OCI-LY7 (cell line): ENCODE measurements around the gene PRKD3. TPM values are rescaled to one million over a fixed set of nuclear protein-coding genes. Genes with fewer than 3 reads are reported as not detected.
A peak's percentile ranks its signal among the peaks of the same experiment; 100 is the strongest.

Experiments used
- BruUV-seq: library from RNA; stranded (reverse); fragments of 400-500 nt; replicated peaks from 2 replicates; lab custom pipeline; 2021; lab: Mats Ljungman, UMichigan
- CTCF ChIA-PET: fragments of 300-600 bp; sonication (Branson Sonifier 250); formaldehyde crosslinking; loops from one replicate; lab custom pipeline; 2022; ENCODE audit warnings: antibody characterized with exemption; ENCODE audit not compliant: unreplicated experiment; lab: Charles Lee
- POLR2A ChIA-PET: fragments of 300-600 bp; sonication (Branson Sonifier 250); formaldehyde crosslinking; loops from one replicate; lab custom pipeline; 2022; ENCODE audit warnings: antibody characterized with exemption; lab: Charles Lee
- DNase-seq: peaks from one replicate; pipeline ENCODE4 v3.0.0-alpha.2; 2015; ENCODE audit warnings: low spot score
- H2AFZ ChIP-seq: fragments of 200-600 bp; sonication (generic), shearing (Covaris generic); 2 replicates; pipeline ENCODE4 v1.6.1; 2014; ENCODE audit warnings: mild to moderate bottlenecking, antibody characterized with exemption, low read length, moderate library complexity
- H3K27ac ChIP-seq: fragments of 200-600 bp; sonication (generic); 2 replicates; pipeline ENCODE4 v1.5.1; 2014; ENCODE audit warnings: mixed run types, low read depth, mild to moderate bottlenecking, moderate library complexity, low read length, inconsistent platforms; ENCODE audit not compliant: poor library complexity, severe bottlenecking
- H3K36me3 ChIP-seq: fragments of 200-600 bp; sonication (generic); 2 replicates; pipeline ENCODE4 v1.6.1; 2014; ENCODE audit warnings: mild to moderate bottlenecking, antibody characterized with exemption, low read length, moderate library complexity, mixed read lengths; ENCODE audit not compliant: insufficient read depth
- H3K4me1 ChIP-seq: fragments of 200-600 bp; sonication (generic); 2 replicates; pipeline ENCODE4 v1.5.1; 2014; ENCODE audit warnings: mild to moderate bottlenecking, low read length; ENCODE audit not compliant: insufficient read depth, poor library complexity, severe bottlenecking
- H3K4me2 ChIP-seq: fragments of 200-600 bp; sonication (generic); 2 replicates; pipeline ENCODE4 v1.6.1; 2014; ENCODE audit warnings: mild to moderate bottlenecking, low read length
- H3K4me3 ChIP-seq: fragments of 200-600 bp; sonication (generic); 2 replicates; pipeline ENCODE4 v1.5.1; 2014; ENCODE audit warnings: mild to moderate bottlenecking, low read depth, low read length; ENCODE audit not compliant: poor library complexity, severe bottlenecking
- H3K79me2 ChIP-seq: fragments of 200-600 bp; sonication (generic); 2 replicates; pipeline ENCODE4 v1.6.1; 2016; ENCODE audit warnings: low read depth, mild to moderate bottlenecking, low read length, moderate library complexity, mixed read lengths; ENCODE audit not compliant: insufficient read depth
- H3K9me2 ChIP-seq: fragments of 200-600 bp; sonication (generic); 2 replicates; pipeline ENCODE4 v1.6.1; 2016; ENCODE audit warnings: mild to moderate bottlenecking, low read length, mixed read lengths; ENCODE audit not compliant: insufficient read depth
- H3K9me3 ChIP-seq: fragments of 200-600 bp; sonication (generic); 2 replicates; pipeline ENCODE4 v1.6.1; 2014; ENCODE audit warnings: mild to moderate bottlenecking, mixed run types, low read length, mixed read lengths
- H4K20me1 ChIP-seq: fragments of 200-600 bp; sonication (generic); 2 replicates; pipeline ENCODE4 v1.6.1; 2014; ENCODE audit warnings: mild to moderate bottlenecking, antibody characterized with exemption, low read length, moderate library complexity, mixed read lengths; ENCODE audit not compliant: insufficient read depth
- EZH2phosphoT487 ChIP-seq: fragments of 200-600 bp; sonication (generic); IDR thresholded peaks from 2 replicates; pipeline ENCODE4 v1.6.1; 2018; ENCODE audit warnings: low read depth, borderline replicate concordance, mild to moderate bottlenecking, mixed run types, antibody characterized with exemption, low read length, moderate library complexity, mixed read lengths
- intact Hi-C: fragments of 100-400 bp; cut with micrococcal nuclease; formaldehyde crosslinking; loops from one replicate; pipeline ENCODE4 v1.10.0; 2022; ENCODE audit not compliant: unreplicated experiment
- total RNA-seq, 2 experiments: library from RNA; depleted of rRNA in 1 of 2; stranded (reverse); fragments of >200 nt in 1 of 2; shearing (Covaris generic) in 1 of 2; gene quantifications; 2 replicates each; pipeline ENCODE4 v1.2.3, GENCODE V29; 2014 to 2022
- TF ChIP-seq, protein P1 (sequence below): fragments of 200-600 bp; sonication (generic); conservative IDR thresholded peaks from 2 replicates; pipeline ENCODE4 v1.5.1; 2014; ENCODE audit warnings: mild to moderate bottlenecking, antibody characterized with exemption, low read length, moderate library complexity, mixed read lengths

The PRKD3 gene
- total RNA-seq, 2 experiments from 2014 or later: 74.3 to 174 TPM

DNA sequence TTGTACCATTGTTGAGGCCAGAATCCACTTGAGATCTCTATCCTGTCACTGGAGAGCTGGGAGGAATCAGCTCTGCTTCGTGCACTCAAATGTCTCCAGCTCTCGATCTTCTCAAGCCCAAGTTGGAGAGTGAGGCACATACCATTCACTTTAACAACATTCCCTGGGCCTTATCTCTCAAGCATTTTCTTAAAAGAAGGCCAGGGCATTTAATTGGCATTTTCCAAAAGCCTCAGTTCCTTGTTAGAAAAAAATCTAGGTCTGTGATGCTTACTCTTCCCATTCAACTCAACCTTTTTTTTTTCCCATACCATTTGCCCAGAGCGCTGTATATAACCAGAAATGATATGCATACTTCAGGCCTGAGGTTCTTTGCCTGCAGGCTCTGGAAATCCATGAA is 29.9 kb upstream of the PRKD3 start:
- Histone ChIP-seq H2AFZ (no peak overlapping the region), H3K9me2 (no peaks in the 10 kb centered on the region), H3K27ac (peak overlapping the region; percentile 16), H3K4me1 (peaks cover 73% of the 10 kb centered on the region), H3K36me3 (no peaks in the 10 kb centered on the region), H3K9me3 (no peaks in the 10 kb centered on the region), H3K79me2 (no peaks in the 10 kb centered on the region), H4K20me1 (no peaks in the 10 kb centered on the region), H3K4me2 (peak overlapping the region; percentile 70; the same call in 1 of the 2 replicates), H3K4me3 (no peak overlapping the region)
- intact Hi-C loops: loop anchor here (2.0 kb wide), 1 partner anchor 22 kb away; no protein-coding TSS in a partner anchor
- ChIA-PET POLR2A (interaction anchor here (0.5 to 10.2 kb wide), 8 partner anchors 8 to 55 kb away, joined by 3 to 210 read pairs (median 4); partner anchors contain the start of gene PRKD3), CTCF (no interaction called here)
- BruUV-seq: no TSS peak
- TF ChIP-seq EZH2phosphoT487: no peak
- TF ChIP-seq, protein P1, sequence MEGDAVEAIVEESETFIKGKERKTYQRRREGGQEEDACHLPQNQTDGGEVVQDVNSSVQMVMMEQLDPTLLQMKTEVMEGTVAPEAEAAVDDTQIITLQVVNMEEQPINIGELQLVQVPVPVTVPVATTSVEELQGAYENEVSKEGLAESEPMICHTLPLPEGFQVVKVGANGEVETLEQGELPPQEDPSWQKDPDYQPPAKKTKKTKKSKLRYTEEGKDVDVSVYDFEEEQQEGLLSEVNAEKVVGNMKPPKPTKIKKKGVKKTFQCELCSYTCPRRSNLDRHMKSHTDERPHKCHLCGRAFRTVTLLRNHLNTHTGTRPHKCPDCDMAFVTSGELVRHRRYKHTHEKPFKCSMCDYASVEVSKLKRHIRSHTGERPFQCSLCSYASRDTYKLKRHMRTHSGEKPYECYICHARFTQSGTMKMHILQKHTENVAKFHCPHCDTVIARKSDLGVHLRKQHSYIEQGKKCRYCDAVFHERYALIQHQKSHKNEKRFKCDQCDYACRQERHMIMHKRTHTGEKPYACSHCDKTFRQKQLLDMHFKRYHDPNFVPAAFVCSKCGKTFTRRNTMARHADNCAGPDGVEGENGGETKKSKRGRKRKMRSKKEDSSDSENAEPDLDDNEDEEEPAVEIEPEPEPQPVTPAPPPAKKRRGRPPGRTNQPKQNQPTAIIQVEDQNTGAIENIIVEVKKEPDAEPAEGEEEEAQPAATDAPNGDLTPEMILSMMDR: no peak
- DNase-seq: no peak

DNA sequence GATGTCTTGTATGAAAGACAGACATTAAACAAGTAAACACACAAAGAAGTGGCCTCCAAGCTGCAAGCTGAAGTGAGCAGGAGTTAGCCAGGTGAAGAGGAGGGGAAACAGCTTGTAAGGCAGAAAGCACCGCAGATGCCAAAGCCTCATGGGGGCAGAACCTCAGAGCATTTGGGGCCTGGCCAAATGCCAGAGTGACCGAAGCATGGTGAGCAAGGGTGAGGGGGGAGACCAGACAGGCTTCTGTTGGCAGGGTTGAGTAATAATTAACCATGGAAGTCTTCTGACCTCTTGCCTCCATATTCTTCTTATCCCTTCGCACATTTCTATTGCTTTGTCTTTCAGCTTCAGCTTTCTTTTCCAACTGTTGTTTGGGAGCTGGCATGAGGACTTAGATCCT is 25.4 kb upstream of the PRKD3 start:
- TF ChIP-seq EZH2phosphoT487: no peak
- TF ChIP-seq, protein P1: no peak
- POLR2A ChIA-PET: interaction anchor here (0.6 to 10.2 kb wide), 15 partner anchors 8 to 304 kb away, joined by 3 to 210 read pairs (median 8); partner anchors contain the start of gene PRKD3

DNA sequence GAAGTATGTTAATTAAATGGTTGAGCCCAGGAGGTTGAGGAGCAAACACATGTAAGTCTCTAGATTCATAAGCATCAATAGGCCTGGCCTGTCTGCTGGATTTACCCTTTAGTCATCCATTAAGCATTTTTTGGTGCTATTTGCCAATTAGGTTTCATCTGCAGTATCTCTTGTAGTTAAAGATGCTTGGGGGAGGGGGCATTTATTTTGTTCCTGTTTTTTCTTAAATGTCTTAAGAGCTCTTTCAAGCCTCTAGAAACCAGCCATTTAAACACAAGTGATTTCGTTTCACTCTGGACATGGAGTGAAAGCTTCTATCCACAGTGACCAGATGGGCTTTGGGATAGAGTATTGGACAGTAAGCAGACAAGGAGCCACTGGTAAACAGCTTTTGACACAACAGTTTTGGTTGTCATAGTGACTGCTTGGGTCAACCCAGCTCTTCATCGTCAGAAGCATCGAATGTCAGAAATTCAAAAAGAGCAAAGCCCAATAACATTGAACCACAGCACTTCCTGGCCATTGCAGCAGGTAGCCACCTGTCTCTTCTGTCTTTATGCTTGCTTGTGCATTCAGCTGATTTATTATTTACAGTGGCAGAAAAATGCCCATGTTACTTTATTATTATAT is 24.7 kb upstream of the PRKD3 start:
- CTCF ChIA-PET: interaction anchor here (1.1 to 1.4 kb wide), 3 partner anchors 9 to 28 kb away, joined by 3 to 5 read pairs (median 3); no protein-coding TSS in a partner anchor
- H3K79me2 ChIP-seq: no peaks in the 10 kb centered on the region
- intact Hi-C loops: no loop called here
- H3K9me3 ChIP-seq: no peaks in the 10 kb centered on the region
- H3K4me3 ChIP-seq: peak overlapping the region; percentile 25
- H2AFZ ChIP-seq: peak overlapping the region; percentile 79
- H3K4me2 ChIP-seq: peak overlapping the region; percentile 65
- H3K4me1 ChIP-seq: peaks cover 71% of the 10 kb centered on the region
- TF ChIP-seq, protein P1: no peak
- no peaks in the 10 kb centered on the region for H4K20me1 ChIP-seq
- DNase-seq: peak; percentile 52
- H3K9me2 ChIP-seq: no peaks in the 10 kb centered on the region
- H3K36me3 ChIP-seq: no peaks in the 10 kb centered on the region
- POLR2A ChIA-PET: interaction anchor here (1.0 to 10.2 kb wide), 15 partner anchors 8 to 1402 kb away, joined by 3 to 210 read pairs (median 6); partner anchors contain the start of genes PRKD3 and SRSF7
- BruUV-seq: no TSS peak
- peak overlapping the region; percentile 43 for H3K27ac ChIP-seq

More for the DNA sequence above, 25.4 kb upstream of the PRKD3 start:
- Histone ChIP-seq H3K9me3 (no peaks in the 10 kb centered on the region), H2AFZ (peak overlapping the region; percentile 79), H4K20me1 (no peaks in the 10 kb centered on the region), H3K4me1 (peaks cover 71% of the 10 kb centered on the region), H3K79me2 (no peaks in the 10 kb centered on the region), H3K36me3 (no peaks in the 10 kb centered on the region), H3K27ac (peak overlapping the region; percentile 43), H3K4me2 (peak overlapping the region; percentile 65), H3K9me2 (no peaks in the 10 kb centered on the region), H3K4me3 (no peak overlapping the region)
- DNase-seq: peak; percentile 63
- intact Hi-C loops: no loop called here
- CTCF ChIA-PET: interaction anchor here (0.6 to 1.4 kb wide), 5 partner anchors 9 to 37 kb away, joined by 3 to 5 read pairs (median 3); no protein-coding TSS in a partner anchor
- TSS peak; percentile 41 for BruUV-seq
